NCI-H1436 treated with DMSO at 0.1 percent for 48 hours (cell line): Measurements from ENCODE around the gene CRADD.
"Not testable (repeated sequence)": the region's sequence is repeated elsewhere in the genome, so short reads cannot be mapped to it uniquely, and the experiment has no call there.

Experiments
- DNase-seq: peaks from one replicate; lab custom pipeline; 2025; lab: John Stamatoyannopoulos, UW

CRADD gene

DNA sequence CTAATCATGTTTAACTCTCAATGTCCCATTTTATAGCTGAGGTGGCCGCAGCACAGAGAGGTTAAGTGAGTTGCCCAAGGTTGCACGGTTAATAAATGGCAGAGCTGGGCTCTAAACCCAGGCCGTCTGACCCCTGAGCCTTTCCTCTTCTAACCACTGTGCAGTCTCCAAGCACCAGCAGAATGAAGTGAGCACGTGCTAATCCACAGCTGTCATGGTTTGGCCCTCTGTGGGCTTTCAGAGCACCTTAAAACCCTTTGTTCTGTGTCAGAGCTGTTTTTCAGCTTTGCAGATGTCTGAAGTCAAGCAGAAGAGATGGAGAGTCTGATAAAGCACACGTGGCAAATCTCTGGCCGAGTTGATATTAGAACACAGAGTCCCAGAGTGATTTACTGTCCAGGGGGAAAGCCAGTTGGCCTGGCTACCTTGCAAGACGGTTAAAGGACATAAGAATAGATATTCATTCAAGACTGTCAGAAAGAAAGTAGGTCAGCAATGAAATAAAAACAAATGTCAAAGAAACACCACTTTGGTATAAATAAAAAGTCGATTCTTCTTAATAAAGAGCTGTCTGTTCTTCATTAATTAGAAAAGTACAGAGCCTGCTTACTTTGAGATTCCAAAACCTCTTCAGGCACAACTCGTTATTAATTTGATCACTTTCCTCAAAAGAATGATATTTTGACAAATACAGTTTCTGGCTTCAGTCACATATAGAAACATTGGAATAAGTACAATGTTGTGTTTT is 107.3 kb downstream of the CRADD start:
- no peak for DNase-seq

DNA sequence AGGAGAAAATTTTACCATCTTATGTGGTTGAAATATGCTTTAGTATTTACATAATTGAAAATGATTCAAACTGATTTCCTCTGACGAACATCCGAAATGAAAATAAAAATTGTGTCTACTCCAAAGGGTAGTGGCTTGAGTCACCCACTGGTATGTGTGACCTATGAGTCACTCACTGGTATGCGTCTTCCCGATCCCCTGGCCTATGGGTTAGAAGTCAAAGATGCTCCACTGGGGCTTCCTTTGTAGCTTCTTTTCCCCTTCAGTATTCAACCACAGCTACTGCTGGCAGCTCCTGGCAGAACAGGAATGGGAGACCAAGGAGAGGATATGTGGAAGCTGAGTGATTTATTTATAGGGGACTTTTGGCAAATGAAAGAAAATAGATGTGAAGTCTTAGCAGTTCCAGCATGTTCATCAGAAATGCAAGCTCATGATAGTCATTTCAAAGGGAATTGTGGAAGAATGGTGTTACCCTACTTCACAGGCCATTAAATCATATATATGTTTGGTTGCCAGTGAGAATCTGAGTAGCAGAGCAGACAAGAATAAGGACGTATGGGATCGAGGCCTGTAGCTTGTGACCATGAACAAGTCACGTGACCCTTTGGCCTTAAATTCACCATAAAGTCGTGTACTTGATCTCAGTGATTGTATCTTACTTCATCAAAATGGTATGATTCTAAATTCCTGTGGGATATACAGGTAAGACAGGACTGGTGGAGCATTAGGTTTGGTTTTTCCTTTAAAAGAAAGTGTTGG is 108.3 kb downstream of the CRADD start:
- no peak for DNase-seq

DNA sequence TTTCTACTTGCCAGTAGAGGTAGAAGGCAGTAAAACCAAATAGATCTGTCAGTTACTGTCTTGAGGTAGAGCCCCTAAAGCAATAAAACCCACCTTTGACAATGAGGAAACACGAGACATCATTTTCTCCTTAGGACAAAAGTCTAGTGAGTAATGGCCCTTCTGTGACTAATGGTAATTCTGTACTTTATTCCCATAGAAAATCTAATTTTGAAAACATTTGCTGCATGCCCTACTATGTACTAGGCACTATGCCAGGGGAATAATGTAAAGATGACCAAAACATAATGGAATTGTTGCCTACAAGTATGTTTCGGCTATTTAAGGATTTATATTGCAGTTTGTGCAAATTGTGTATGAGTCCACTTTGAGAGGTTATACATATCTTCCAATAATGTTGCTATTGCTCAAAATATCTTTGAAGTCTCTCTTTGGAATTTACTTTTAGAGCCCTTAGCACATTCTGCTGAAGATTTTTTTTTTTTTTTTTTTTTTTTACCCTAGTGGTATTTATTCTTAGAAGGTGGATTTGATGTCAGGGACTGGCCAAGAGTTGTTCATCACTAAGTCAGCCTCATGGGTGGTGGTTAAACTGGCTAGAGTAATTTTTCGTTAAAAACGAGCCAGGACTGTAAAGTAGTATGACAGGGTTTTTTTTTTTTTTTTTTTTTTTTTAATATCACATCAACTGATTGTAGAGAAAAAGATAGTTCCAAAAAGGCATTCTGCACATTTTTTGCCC is 109.7 kb downstream of the CRADD start:
- DNase-seq = no peak

- DNase-seq = no peak
These were observed 111.7 kb downstream of the CRADD start for GRCh38 chr12:93788853-93789252.

- DNase-seq = no peak
These were observed 112.6 kb downstream of the CRADD start for GRCh38 chr12:93789767-93790166.

DNA sequence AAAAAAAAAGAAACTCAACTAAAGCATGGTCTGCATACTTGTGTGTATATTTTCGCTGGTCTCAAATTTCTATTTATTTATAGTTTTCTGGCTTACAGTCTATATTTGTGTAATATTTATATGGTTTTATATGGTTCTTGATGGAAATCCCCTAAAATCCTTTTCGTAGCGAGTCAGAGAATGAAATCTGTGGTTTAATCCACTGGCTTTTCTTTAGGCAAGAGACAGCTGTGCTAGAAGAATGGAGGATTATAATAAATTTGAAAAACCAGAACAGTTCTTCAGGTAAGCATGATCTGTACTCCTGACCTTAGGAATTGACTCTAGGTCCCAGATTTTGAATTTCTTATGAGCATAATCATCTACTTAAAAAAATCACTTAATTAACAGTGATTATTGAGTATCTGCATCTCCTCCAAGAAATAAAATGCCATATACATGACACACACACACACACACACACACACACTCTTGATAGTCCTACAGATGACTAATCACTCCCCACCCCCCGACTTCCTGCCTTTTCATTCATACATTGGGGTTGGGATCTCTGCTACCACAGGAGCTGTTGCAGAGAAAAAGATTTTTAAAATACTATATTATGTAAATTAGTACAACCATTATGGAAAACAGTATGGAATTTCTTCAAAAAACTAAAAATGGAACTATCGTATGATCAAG is 113.4 kb downstream of the CRADD start:
- no peak for DNase-seq

DNA sequence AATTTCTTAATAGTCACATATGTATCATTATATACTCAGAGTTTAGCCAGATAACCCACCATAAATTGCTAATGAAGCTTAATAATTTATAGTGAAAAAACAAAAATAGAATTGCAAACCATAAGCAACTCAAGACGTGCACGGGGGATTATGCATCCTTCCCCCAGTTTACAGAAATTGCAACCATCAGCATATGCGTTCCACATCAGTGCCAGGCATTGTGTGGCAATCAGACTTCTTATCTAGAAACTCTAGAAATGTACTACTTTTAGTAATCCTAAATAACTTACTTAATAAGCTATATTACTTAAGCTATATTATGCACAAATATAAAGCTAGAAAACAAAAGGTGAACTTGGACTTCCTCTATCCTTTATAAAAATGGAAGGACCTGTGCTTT is 115.8 kb downstream of the CRADD start:
- DNase-seq = no peak

- DNase-seq = no peak
These were observed 116.8 kb downstream of the CRADD start for GRCh38 chr12:93793983-93794382.

DNA sequence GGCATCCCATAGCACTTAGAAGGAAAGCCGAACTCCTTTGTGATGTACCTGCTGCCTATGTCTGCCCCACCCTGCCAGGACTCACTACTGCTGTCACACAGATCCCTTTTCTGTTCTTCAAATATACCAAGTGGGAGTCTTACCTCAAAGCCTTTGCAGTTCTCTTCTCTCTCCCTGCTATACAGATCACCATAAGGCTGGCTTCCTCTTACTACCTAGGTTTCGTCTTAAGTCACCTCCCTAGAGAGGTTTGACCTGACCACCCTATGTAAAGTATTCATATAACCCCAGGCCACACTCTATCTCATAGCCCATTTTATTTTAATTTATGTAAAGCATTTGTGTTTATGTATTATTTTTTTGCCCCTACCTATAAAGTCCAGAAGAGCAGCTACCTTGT is 117.6 kb downstream of the CRADD start:
- no peak for DNase-seq

DNA sequence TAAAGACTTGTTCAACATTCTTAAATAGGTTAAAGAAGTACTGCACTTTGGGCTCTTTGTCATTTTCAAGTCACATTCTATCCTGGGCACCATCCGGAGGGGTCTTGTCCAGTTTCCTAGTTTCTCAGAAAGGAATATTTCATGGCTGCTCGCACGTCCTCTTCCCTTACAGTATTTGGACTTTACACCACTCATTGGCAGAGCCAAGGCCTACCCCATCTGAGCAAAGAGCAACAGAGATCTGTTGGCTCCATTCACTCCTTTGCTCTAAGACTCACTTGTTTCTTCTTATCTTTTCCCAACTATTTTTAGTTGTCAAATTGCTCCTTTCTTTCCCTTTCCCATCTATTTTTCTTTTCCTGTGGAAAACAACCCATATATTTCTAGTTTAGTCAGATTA is 118.2 kb downstream of the CRADD start:
- no peak for DNase-seq

DNA sequence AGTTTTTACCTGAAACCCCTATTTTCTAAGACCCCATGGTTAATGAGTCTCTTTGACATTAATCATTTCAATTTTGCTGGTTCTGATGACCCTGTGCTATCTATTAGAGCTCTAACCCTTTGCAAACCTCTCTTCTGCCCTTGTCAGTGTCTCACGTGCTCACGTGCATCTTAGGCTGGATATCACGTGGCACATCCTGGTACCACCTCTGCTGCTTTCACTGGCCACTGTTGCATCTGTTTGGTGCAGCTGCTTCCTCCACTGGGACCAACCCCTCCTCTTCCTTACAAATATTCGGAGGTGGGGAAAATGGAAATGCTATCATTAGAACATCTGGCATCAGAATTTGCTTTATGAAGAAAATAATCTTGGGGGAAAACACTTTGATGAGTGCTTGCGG is 119.6 kb downstream of the CRADD start:
- no peak for DNase-seq

DNA sequence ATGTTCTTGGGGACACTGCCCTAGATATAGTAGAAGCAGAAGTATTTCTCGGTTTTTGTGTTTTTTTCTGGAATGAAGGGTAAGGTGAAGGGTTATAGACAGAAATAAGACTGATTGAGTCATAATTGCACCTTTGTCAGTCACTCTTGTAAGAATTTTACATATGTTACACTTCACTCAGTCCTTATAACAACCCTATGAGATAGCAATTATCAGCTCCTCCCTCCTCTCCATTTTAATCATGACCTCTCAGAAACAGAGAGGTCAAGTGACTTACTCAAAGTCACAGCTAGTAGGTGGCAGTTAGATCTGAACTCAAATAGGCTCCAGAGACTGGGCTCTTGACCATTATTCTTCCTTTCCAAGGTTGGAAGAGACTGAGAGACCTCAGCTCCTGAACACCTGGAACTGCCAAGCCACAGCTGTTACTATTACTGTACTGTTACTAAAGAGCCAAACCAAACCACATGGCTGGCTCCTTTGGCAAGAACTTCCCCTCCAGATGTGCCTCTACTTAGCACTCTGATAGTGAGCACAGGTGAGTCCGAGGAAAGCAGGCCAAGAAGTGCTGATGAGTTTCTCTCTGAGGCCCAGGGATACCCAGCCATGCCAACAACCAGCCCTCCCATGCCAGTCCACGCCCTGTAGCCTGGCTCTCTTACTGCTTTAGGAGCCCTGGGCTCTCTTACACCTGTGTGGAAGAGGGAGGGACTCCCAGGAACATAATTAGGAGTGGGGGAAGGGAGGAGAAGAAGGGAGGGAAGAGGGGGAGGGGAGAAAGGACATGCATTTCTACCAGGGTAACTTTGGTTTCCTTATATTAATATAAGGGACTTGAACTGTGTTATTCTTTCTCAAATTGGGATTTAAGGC is 121.3 kb downstream of the CRADD start:
- no peak for DNase-seq

GRCh38 chr12:93801666-93802065 is 124.5 kb downstream of the CRADD start:
- DNase-seq = not testable (repeated sequence)

DNA sequence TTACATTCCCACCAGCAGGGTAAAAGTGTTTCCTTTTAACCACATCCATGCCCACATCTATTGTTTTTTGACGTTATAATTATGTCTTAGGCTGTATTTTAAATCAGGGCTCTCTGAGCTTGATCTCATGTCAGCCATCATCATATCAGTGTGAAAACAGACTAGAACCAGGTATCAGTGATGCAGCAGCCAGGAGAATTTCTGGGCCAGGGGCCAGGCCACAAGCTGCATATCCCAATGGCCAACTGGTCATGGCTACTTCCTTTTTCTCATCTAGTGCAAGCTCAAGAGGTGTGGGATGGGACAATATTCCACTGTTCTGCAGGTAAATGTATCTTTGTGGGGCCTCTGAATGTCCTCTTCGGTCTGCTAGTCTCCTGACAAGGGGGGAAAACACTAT is 125.1 kb downstream of the CRADD start:
- DNase-seq = no peak

DNA sequence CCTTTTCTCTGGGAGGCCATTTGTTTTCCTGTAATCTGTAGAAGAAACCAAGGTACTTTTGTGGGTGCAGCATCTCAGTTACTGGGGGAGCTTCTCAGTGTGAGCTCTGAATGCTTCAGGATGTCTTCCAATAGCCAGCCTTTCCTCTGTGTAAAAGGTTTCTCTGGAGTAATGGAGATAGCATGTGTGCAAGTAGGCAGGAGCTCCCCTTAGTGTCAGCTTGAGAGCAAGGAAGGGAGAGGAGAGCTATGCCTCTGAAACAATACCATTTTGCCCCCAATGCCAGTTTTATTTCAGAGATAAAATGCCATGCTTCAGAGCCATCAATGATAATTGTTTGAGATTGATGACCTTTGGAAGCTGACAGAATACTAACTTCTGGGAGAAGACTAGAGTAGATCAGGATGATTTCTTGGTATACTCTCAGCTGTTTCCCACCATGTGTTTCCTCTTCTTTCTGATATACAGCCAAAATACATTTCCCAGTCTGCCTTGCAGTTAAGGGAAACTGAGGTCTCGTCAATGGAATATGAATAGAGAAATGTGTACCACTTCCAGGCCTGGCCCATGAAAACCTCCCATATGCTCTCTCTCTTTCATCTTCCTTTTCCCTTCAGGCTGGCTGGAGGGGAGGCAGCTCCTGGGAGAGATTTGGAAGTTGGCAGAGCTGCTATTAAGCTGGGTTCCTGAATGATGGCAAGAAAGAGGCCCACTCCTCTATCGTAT is 125.7 kb downstream of the CRADD start:
- no peak for DNase-seq

GRCh38 chr12:93803424-93803807 is 126.2 kb downstream of the CRADD start:
- DNase-seq = no peak

- DNase-seq = no peak
These were observed 127.4 kb downstream of the CRADD start for GRCh38 chr12:93804392-93805179.

DNA sequence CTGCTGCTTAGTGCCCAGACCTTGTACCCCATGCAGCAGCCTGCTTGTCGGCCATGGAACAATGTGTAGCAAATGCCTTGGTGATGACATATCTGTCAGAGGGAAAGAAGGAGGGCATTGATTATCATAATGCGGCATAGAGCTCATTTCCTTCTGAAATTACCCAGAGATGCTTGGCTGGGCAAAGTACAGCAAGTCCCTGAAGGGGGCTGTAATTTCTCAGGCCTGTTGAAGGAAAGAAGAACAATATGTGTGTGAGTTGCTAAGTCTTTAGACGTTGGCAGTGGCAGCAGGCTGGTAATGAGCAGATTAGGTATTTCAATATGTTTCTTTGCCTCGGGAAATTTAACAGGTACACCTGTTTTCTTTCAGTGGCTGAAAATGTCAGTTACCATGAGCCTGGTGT is 128.6 kb downstream of the CRADD start:
- DNase-seq = no peak

DNA sequence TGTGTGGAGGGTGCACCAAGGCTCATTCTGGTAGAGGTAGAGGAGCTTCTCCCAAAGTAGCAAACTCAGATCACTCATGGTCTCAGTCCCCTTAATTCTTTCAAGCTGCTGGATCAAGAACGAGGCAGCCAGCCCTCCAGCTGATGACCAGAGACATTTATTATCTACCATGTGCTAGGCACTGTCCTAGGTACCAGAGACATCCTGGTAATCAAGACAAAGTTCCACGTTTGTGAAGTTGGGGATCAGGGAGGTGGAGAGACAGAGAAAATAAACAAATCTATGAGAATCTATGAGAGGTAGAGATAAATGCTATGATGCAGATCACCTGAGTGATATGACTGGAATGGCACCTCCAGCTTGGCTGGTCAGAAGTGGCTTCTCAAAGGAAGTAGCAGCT is 130.2 kb downstream of the CRADD start:
- no peak for DNase-seq
